ENCODE results near the gene CD74.

DNA sequence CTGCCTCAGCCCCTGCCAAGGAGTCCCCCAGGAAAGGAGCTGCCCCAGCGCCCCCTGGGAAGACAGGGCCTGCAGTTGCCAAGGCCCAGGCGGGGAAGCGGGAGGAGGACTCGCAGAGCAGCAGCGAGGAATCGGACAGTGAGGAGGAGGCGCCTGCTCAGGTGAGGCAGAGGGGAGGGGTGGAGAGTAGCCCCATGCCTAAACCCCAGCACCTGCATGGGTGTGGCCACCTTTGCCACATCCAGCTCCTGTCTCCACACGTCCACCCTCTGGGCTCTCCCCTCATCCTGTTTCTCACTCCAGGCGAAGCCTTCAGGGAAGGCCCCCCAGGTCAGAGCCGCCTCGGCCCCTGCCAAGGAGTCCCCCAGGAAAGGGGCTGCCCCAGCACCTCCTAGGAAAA is 38.1 kb downstream of the CD74 start:
- TF ChIP-seq, protein P1, sequence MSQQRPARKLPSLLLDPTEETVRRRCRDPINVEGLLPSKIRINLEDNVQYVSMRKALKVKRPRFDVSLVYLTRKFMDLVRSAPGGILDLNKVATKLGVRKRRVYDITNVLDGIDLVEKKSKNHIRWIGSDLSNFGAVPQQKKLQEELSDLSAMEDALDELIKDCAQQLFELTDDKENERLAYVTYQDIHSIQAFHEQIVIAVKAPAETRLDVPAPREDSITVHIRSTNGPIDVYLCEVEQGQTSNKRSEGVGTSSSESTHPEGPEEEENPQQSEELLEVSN (IDR thresholded peaks at IDR 0.05): no peak
- TF ChIP-seq NRF1 (IDR thresholded peaks at IDR 0.05; ENCODE audit: low read depth, low read length) (no peak), YY1 (IDR thresholded peaks at IDR 0.05; ENCODE audit: low read depth, low read length) (no peak)
- TF ChIP-seq, protein P2, sequence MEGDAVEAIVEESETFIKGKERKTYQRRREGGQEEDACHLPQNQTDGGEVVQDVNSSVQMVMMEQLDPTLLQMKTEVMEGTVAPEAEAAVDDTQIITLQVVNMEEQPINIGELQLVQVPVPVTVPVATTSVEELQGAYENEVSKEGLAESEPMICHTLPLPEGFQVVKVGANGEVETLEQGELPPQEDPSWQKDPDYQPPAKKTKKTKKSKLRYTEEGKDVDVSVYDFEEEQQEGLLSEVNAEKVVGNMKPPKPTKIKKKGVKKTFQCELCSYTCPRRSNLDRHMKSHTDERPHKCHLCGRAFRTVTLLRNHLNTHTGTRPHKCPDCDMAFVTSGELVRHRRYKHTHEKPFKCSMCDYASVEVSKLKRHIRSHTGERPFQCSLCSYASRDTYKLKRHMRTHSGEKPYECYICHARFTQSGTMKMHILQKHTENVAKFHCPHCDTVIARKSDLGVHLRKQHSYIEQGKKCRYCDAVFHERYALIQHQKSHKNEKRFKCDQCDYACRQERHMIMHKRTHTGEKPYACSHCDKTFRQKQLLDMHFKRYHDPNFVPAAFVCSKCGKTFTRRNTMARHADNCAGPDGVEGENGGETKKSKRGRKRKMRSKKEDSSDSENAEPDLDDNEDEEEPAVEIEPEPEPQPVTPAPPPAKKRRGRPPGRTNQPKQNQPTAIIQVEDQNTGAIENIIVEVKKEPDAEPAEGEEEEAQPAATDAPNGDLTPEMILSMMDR (IDR thresholded peaks at IDR 0.05; ENCODE audit: control extremely low read depth in 1 of 3, insufficient read depth in 1 of 3, low read depth in 1 of 3, low read length in 3 of 3): no peak
